ENCODE data around the gene PFKM. TPM values are rescaled to one million over a fixed set of nuclear protein-coding genes. Genes with fewer than 3 reads are reported as not detected.
A peak's percentile ranks its signal among the peaks of the same experiment; 100 is the strongest.
"Not testable (repeated sequence)": the region's sequence is repeated elsewhere in the genome, so short reads cannot be mapped to it uniquely, and the experiment has no call there.

The PFKM gene
- total RNA-seq, 2 experiments from 2014 or later, result 20.6 to 22.7 TPM

DNA sequence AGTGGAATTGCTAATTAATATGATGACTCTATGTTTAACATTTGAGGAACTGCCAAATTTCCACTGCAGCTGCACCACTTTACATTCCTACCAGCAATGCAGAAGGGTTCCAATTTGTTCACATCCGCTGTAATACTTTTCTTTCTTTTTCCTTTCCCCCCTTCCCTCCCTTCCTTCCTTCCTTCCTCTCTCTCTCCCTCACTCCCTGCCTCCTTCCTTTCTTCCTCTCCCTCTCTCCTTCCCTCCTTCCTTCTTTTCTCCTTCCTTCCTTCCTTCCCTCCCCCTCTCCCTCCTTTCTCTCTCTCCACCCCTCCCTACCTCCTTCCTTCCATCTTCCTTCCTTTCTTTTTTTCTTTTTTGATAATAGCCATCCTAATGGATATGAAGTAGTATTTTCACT, 3.2 kb upstream of the PFKM start:
- ATAC-seq, result no peak
- Mint-ChIP-seq H3K4me3 (no peak overlapping the region), H3K27me3 (ENCODE audit: low read depth) (peaks cover 21% of the 10 kb centered on the region), H3K27ac (no peak overlapping the region), H3K4me1 (ENCODE audit: low read depth) (peaks cover 18% of the 10 kb centered on the region), H3K9me3 (ENCODE audit: insufficient read depth) (no peaks in the 10 kb centered on the region), H3K36me3 (ENCODE audit: low read depth) (peaks cover 2% of the 10 kb centered on the region)
- no peak for DNase-seq
- CTCF ChIA-PET, result no interaction called here
- POLR2A ChIA-PET, result no interaction called here

DNA sequence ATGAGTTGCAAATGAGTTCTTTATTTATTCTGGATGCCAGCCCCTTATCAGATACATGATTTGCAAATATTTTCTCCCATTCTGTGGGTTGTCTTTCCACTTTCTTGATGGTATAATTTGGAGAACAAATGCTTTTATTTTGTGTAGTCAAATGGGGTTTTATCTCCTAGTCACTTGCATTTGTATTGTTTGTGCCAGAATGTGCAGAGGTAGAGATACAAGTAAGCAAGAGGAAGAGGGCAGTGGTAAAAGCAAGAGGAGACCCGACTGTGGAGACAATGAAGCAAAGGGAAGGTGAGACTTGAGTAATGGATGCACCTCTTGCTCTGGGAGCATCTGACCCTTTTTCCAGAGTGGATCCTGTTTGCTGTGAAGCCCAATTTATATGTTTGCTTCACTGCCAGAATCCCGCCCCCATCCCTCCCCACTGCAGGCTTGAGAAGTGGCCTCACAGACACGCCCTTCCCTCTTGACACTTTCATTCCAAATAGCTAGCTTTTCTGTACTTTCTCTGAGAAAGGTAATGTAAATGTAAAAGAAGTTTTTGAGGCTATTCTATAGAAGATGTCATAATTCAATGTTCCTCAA, 786 bp upstream of the PFKM start:
- peaks cover 18% of the 10 kb centered on the region for H3K4me1 Mint-ChIP-seq (ENCODE audit: low read depth)
- peaks cover 2% of the 10 kb centered on the region for H3K36me3 Mint-ChIP-seq (ENCODE audit: low read depth)
- peaks cover 21% of the 10 kb centered on the region for H3K27me3 Mint-ChIP-seq (ENCODE audit: low read depth)
- ChIA-PET POLR2A (interaction anchor here (1.4 kb wide), 1 partner anchor 12 kb away, joined by 5 read pairs; the partner anchor contains the start of gene SENP1), CTCF (interaction anchor here (1.2 to 4.6 kb wide), 2 partner anchors 39 to 64 kb away, joined by 3 to 15 read pairs; partner anchors contain the start of gene ASB8)
- ATAC-seq (no peak), DNase-seq (no peak)
- H3K27ac Mint-ChIP-seq, result no peak overlapping the region
- peak overlapping the region; percentile 95 for H3K4me3 Mint-ChIP-seq
- H3K9me3 Mint-ChIP-seq (ENCODE audit: insufficient read depth), result no peaks in the 10 kb centered on the region

DNA sequence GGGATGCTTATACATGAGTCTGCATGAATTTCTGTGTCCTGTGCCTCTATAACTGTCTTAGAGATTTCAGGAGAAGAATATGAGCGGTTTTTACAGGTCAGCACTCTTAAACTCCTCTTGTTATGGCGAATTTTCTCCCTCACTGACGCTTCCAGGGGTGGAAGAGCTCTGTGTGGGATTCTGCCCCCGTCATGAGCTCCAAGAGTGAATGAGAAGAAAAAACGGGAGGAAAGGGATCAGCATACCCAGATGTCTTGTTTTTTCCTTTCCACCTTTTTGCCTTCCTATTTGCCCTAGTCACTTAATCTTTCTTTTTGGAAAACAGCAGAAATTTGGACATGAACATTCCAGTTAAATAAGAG, 651 bp downstream of the PFKM start:
- H3K27me3 Mint-ChIP-seq (ENCODE audit: low read depth), result peaks cover 15% of the 10 kb centered on the region
- DNase-seq (no peak), ATAC-seq (no peak)
- ChIA-PET CTCF (interaction anchor here (0.7 to 4.6 kb wide), 5 partner anchors 14 to 353 kb away, joined by 3 to 15 read pairs (median 3); partner anchors contain the start of genes ASB8 and SENP1), POLR2A (interaction anchor here (0.9 to 1.4 kb wide), 2 partner anchors 14 to 38 kb away, joined by 3 to 5 read pairs; partner anchors contain the start of gene SENP1)
- H3K4me1 Mint-ChIP-seq (ENCODE audit: low read depth), result peaks cover 18% of the 10 kb centered on the region
- H3K9me3 Mint-ChIP-seq (ENCODE audit: insufficient read depth), result no peaks in the 10 kb centered on the region
- H3K4me3 Mint-ChIP-seq, result peak overlapping the region; percentile 95
- H3K36me3 Mint-ChIP-seq (ENCODE audit: low read depth), result peaks cover 2% of the 10 kb centered on the region
- no peak overlapping the region for H3K27ac Mint-ChIP-seq

DNA sequence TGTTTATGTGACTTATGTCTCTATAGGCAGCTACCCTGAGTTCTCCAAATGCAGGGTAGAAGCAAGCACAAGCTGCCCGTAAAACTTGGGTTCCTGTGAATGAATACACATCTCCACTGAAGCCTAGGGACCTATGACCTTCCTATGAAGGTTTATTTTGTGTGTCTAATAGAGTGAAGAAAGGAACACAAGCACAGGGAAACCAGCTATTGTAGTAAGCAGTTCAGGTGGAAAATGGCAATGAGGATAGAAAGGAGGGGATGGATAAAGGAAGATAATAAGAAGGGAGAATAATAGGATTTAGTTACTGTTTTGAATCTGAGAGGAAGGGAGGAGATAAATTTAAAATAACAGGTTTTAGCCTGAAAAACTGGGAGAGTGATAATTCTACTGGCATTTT, 2.4 kb downstream of the PFKM start:
- POLR2A ChIA-PET, result no interaction called here
- Mint-ChIP-seq H3K9me3 (ENCODE audit: insufficient read depth) (no peaks in the 10 kb centered on the region), H3K4me1 (ENCODE audit: low read depth) (peaks cover 18% of the 10 kb centered on the region), H3K27ac (no peak overlapping the region), H3K4me3 (no peak overlapping the region), H3K36me3 (ENCODE audit: low read depth) (peaks cover 2% of the 10 kb centered on the region), H3K27me3 (ENCODE audit: low read depth) (peaks cover 8% of the 10 kb centered on the region)
- CTCF ChIA-PET, result no interaction called here
- no peak for ATAC-seq
- DNase-seq, result no peak

DNA sequence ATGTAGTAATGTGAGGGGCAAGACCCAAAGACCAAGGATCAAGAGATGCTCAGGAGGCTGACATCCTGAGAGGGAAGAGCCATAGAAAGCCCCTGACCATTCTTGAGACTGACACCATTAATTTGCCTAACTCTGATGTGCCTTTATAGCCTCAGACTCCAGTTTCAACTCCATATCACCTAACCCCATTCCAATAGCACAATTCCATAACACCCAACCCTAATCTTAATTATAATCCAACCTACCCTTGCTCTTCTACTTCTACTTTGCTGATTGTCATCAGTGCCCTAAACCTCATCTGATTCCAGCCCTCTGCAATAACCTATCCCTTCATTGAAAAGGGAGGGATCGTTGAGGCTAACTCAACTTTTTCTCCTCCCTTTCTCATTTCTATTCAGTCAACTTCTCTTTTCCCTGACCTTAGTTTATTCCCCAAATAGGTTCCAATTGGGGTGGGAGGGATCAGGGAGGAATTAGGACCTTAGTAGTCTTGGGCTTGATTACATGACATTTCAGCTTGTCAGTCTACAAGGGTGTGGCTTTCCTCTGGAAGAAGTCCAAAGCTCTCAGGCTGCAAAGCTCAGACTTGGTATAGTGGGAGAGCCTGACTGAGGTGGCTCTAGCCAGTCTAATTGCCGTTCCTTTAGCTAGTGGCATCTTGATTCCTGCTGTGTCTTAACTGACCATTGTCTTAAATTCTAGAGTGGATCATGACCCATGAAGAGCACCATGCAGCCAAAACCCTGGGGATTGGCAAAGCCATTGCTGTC, 3.1 kb downstream of the PFKM start:
- CTCF ChIA-PET, result no interaction called here
- H3K36me3 Mint-ChIP-seq (ENCODE audit: low read depth), result peaks cover 2% of the 10 kb centered on the region
- peaks cover 4% of the 10 kb centered on the region for H3K27me3 Mint-ChIP-seq (ENCODE audit: low read depth)
- no peak overlapping the region for H3K27ac Mint-ChIP-seq
- no peak for ATAC-seq
- no peaks in the 10 kb centered on the region for H3K9me3 Mint-ChIP-seq (ENCODE audit: insufficient read depth)
- peaks cover 18% of the 10 kb centered on the region for H3K4me1 Mint-ChIP-seq (ENCODE audit: low read depth)
- POLR2A ChIA-PET, result interaction anchor here (0.8 kb wide), 1 partner anchor 17 kb away, joined by 3 read pairs; no protein-coding TSS in a partner anchor
- DNase-seq, result no peak
- H3K4me3 Mint-ChIP-seq, result no peak overlapping the region

DNA sequence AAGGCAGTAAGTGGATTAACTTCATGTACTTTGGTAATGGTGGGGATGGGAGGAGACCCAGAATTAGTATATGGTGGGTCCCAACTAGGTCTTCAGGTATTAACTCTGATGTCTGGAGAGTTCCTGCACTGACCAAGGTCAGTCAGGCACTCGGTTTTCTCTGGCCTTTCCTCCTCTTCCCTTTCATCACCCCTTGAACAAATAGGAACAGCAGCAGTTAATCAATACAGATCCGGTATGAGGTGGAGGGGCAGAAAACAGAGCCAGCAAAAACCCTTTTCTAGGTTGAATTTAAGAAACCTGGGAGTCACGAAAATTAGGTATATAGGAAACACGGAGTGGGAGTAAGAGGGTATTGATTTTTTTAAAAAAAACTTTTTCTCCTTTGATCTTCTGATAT, 4.0 kb downstream of the PFKM start:
- Mint-ChIP-seq H3K27me3 (ENCODE audit: low read depth) (peaks cover 2% of the 10 kb centered on the region), H3K27ac (no peak overlapping the region), H3K4me3 (no peak overlapping the region), H3K9me3 (ENCODE audit: insufficient read depth) (no peaks in the 10 kb centered on the region), H3K36me3 (ENCODE audit: low read depth) (peaks cover 2% of the 10 kb centered on the region), H3K4me1 (ENCODE audit: low read depth) (peaks cover 17% of the 10 kb centered on the region)
- CTCF ChIA-PET, result interaction anchor here (1.8 kb wide), 1 partner anchor 25 kb away, joined by 5 read pairs; no protein-coding TSS in a partner anchor
- no peak for DNase-seq
- POLR2A ChIA-PET, result no interaction called here
- ATAC-seq, result no peak

DNA sequence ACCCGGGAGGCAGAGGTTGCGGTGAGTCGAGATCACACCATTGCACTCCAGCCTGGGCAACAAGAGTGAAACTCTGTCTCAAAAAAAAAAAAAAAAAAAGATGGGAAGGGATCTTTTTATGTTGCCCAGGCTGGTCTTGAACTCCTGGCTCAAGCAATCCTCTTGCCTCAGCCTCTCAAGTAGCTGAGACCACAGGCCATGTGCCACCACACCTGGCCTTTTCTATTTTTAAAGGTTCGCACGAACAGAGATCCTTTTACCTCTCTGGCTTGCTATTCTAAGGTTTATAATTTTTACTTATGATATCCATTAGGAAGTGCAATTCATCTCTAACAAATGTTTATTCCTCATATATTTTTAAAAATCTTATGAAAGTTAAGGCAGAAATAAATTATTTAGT, 6.4 kb downstream of the PFKM start:
- DNase-seq; ATAC-seq; CTCF ChIA-PET; H3K27ac Mint-ChIP-seq; H3K27me3 Mint-ChIP-seq (ENCODE audit: low read depth); H3K9me3 Mint-ChIP-seq (ENCODE audit: insufficient read depth); H3K4me3 Mint-ChIP-seq; H3K4me1 Mint-ChIP-seq (ENCODE audit: low read depth); H3K36me3 Mint-ChIP-seq (ENCODE audit: low read depth); POLR2A ChIA-PET: not testable (repeated sequence)

DNA sequence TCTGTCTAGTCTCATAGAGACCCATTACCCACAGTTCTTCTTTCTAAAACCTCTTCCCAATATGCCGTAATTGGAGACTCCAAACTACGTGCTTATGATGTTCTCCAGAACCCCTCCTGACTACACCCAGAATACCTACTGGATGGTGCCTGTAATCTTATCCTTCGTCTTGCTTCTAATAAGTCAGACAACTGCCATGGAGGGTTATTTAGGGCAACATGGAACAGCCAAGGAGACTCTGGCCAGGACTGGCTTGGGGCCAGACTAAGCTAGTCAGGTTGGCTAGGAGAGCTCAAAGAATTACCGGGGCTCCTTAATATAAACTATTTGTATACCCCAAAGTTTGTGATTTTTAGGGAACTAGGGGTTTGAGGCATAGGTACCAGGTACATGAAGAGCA, 6.8 kb downstream of the PFKM start:
- no peaks in the 10 kb centered on the region for H3K27me3 Mint-ChIP-seq (ENCODE audit: low read depth)
- H3K27ac Mint-ChIP-seq, result no peak overlapping the region
- H3K4me3 Mint-ChIP-seq, result no peak overlapping the region
- DNase-seq, result no peak
- peaks cover 2% of the 10 kb centered on the region for H3K36me3 Mint-ChIP-seq (ENCODE audit: low read depth)
- no peaks in the 10 kb centered on the region for H3K4me1 Mint-ChIP-seq (ENCODE audit: low read depth)
- ChIA-PET POLR2A (no interaction called here), CTCF (no interaction called here)
- no peaks in the 10 kb centered on the region for H3K9me3 Mint-ChIP-seq (ENCODE audit: insufficient read depth)
- no peak for ATAC-seq

DNA sequence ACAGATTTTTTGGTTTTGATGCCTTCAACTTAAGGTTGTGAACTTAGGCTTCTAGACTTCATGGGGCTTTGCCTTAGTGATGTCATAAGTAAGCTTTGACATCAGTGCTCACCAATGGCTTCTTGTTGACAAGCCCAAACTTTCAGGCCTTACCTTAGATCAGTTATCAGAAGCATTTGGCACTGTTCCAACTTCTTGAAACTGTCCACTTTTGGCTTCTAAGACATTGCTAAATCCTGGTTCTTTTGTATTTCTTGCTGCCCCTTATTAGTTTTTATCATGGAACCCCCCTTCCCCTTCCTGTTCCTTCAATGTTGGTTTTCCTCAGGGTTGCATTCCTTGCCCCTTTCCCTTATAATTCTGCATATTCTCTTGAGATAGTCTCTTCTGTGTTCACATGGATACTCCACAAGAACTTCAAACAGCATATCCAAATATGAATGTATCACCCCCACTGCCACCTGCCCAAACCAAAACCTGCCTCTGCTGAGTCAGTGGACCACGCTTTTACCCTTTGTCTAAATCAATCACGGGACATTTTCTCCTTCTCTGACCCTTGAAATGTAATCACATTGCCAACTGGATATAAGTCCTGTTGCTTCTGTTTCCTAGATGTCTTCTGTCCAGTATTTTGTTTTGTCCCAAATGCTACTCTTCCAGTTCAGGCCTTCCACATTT, 7.9 kb downstream of the PFKM start:
- POLR2A ChIA-PET, result no interaction called here
- no peaks in the 10 kb centered on the region for H3K9me3 Mint-ChIP-seq (ENCODE audit: insufficient read depth)
- no peak overlapping the region for H3K4me3 Mint-ChIP-seq
- DNase-seq, result no peak
- ATAC-seq, result no peak
- peaks cover 2% of the 10 kb centered on the region for H3K36me3 Mint-ChIP-seq (ENCODE audit: low read depth)
- no peaks in the 10 kb centered on the region for H3K4me1 Mint-ChIP-seq (ENCODE audit: low read depth)
- H3K27ac Mint-ChIP-seq, result no peak overlapping the region
- CTCF ChIA-PET, result interaction anchor here (0.7 kb wide), 1 partner anchor 38 kb away, joined by 3 read pairs; no protein-coding TSS in a partner anchor
- no peaks in the 10 kb centered on the region for H3K27me3 Mint-ChIP-seq (ENCODE audit: low read depth)

DNA sequence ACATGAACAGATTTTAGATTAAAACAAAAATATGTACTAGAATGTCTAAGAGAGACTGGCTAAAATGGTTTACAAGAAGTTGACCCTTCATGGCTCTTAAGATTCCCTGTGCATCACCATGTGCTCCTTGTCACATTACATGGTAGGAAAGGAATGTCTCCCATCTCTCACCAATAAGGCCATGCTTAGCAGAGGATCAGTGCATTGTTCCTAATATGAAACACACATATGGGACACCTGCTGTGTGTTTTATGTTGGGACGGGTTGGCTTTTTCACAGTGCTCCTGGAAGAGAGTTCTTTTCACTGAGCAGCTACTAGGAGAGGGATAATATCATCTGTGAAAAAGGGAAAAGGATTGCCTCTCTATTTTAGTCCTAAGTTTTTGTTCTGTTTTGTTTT, 9.6 kb downstream of the PFKM start:
- Mint-ChIP-seq H3K9me3 (ENCODE audit: insufficient read depth) (no peaks in the 10 kb centered on the region), H3K27ac (no peak overlapping the region), H3K36me3 (ENCODE audit: low read depth) (peaks cover 5% of the 10 kb centered on the region), H3K4me3 (no peak overlapping the region), H3K27me3 (ENCODE audit: low read depth) (no peaks in the 10 kb centered on the region), H3K4me1 (ENCODE audit: low read depth) (no peaks in the 10 kb centered on the region)
- ATAC-seq (no peak), DNase-seq (no peak)
- POLR2A ChIA-PET, result interaction anchor here (0.7 kb wide), 1 partner anchor 10 kb away, joined by 3 read pairs; no protein-coding TSS in a partner anchor
- CTCF ChIA-PET, result no interaction called here

DNA sequence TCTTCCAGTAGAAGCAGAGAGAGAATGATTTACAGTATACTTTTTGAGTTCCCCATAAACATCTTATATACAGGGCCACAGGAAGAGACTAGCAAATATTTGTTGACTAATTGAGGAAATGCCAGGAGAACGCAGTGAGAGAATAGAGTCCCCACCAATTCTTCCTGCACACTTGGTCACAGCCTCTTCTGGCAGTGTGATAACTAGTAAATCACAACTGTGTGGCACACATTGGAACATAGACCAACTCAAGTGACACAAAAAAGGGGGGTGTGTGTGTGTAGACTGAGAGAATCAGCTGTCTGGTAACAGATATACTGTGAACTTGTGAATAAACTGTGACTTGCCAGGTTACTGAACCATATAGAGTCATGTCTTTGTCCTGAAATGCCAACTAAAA, 10.2 kb downstream of the PFKM start:
- H3K9me3 Mint-ChIP-seq (ENCODE audit: insufficient read depth), result no peaks in the 10 kb centered on the region
- H3K4me3 Mint-ChIP-seq, result no peak overlapping the region
- H3K27me3 Mint-ChIP-seq (ENCODE audit: low read depth), result no peaks in the 10 kb centered on the region
- ATAC-seq (no peak), DNase-seq (no peak)
- POLR2A ChIA-PET, result interaction anchor here (0.6 to 0.8 kb wide), 2 partner anchors 21 to 555 kb away, joined by 3 read pairs; no protein-coding TSS in a partner anchor
- CTCF ChIA-PET, result no interaction called here
- H3K4me1 Mint-ChIP-seq (ENCODE audit: low read depth), result no peaks in the 10 kb centered on the region
- no peak overlapping the region for H3K27ac Mint-ChIP-seq
- peaks cover 5% of the 10 kb centered on the region for H3K36me3 Mint-ChIP-seq (ENCODE audit: low read depth)

DNA sequence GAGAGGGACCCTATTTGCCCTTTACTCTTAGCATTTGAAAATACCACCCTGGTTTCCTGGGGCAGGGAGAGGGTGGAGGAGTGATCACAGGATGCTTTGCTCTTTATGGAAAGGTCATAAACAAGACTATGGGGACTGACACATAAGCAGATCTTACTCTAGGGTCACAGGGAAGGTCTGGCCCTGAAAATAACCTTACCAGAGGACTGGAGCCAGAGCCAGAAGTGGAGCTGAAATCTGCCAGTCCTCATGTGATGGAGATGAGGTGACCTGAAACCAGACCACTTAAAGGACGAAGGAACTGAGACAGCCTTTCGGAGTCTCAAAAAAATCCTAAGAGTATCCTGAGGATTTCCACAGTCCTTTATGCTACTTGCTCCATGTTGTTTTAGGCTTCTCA, 12.4 kb downstream of the PFKM start:
- no peak overlapping the region for H3K4me3 Mint-ChIP-seq
- DNase-seq, result no peak
- H3K9me3 Mint-ChIP-seq (ENCODE audit: insufficient read depth), result no peaks in the 10 kb centered on the region
- no peaks in the 10 kb centered on the region for H3K27me3 Mint-ChIP-seq (ENCODE audit: low read depth)
- H3K36me3 Mint-ChIP-seq (ENCODE audit: low read depth), result peaks cover 5% of the 10 kb centered on the region
- ChIA-PET POLR2A (no interaction called here), CTCF (interaction anchor here (1.0 kb wide), 1 partner anchor 487 kb away, joined by 3 read pairs; no protein-coding TSS in a partner anchor)
- no peaks in the 10 kb centered on the region for H3K4me1 Mint-ChIP-seq (ENCODE audit: low read depth)
- ATAC-seq, result no peak
- no peak overlapping the region for H3K27ac Mint-ChIP-seq

All from activated CD8-positive, alpha-beta T cell treated with anti-CD3 and anti-CD28 coated beads, Interleukin-2, amount 10 ng/mL, durations not matched to agents 7 days and 5 days (primary cell).